Erythroblast (primary cell): ENCODE data around the gene RCVRN.

ENCODE experiments used
- GATA1 ChIP-seq: IDR thresholded peaks from 2 replicates; pipeline ENCODE4 v1.6.1; 2011; ENCODE audit warnings: low read depth, mild to moderate bottlenecking, control low read depth, low read length, moderate library complexity
- POLR2A ChIP-seq: IDR thresholded peaks from 2 replicates; pipeline ENCODE4 v1.6.1; 2011; ENCODE audit warnings: mild to moderate bottlenecking, low read length

GRCh38 chr17:9865586-9865985 lies 39.5 kb downstream of the RCVRN start:
- no peak for TF ChIP-seq POLR2A
- TF ChIP-seq GATA1 = no peak
